SH-SY5Y (cell line): ENCODE measurements around the gene IL1RAP.

Experiments
- GATA2 ChIP-seq: IDR thresholded peaks from 2 replicates; pipeline ENCODE4 v1.6.1; 2011; ENCODE audit warnings: mild to moderate bottlenecking, low read depth, low read length
- GATA3 ChIP-seq: IDR thresholded peaks from 2 replicates; pipeline ENCODE4 v1.6.1; 2011; ENCODE audit warnings: low read depth, mild to moderate bottlenecking, low read length, moderate library complexity

GRCh38 chr3:190686011-190686410 is 172.1 kb downstream of the IL1RAP start:
- no peak for TF ChIP-seq GATA2
- TF ChIP-seq GATA3: no peak
